IMR-90 (cell line): ENCODE measurements around the gene SCFD2. TPM values are rescaled to one million over a fixed set of nuclear protein-coding genes. Genes with fewer than 3 reads are reported as not detected.

ENCODE experiments used
- ATAC-seq: fragments of 200-7000 bp; cut with Tn5 transposase; 2 replicates; pipeline ENCODE4 v1.9.1; 2020; ENCODE audit warnings: low read depth, mild to moderate bottlenecking, moderate library complexity
- BruUV-seq: library from RNA; stranded (reverse); fragments of 400-500 nt; replicated peaks from 2 replicates; lab custom pipeline; 2021; lab: Mats Ljungman, UMichigan
- CTCF ChIA-PET: fragments of 300-600 bp; formaldehyde crosslinking; extraction: SDS; loops from one replicate; lab custom pipeline; 2021; ENCODE audit warnings: antibody characterized with exemption; lab: Yijun Ruan, JAX
- POLR2A ChIA-PET: fragments of 300-600 bp; sonication (Branson Sonifier 250); formaldehyde crosslinking; loops from one replicate; lab custom pipeline; 2022; ENCODE audit warnings: antibody characterized with exemption; ENCODE audit not compliant: unreplicated experiment; lab: Charles Lee
- DNase-seq: peaks from one replicate; pipeline ENCODE4 v3.0.0; 2013
- H2AFZ ChIP-seq: replicated peaks from 2 replicates; pipeline ENCODE3; 2013; ENCODE audit warnings: low read length, mild to moderate bottlenecking; ENCODE audit not compliant: poor library complexity
- H2AK5ac ChIP-seq: 2 replicates; pipeline ENCODE4 v1.6.1; 2013; ENCODE audit warnings: low read depth, low read length, inconsistent platforms
- H2AK9ac ChIP-seq: replicated peaks from 2 replicates; pipeline ENCODE3; 2013; ENCODE audit warnings: mild to moderate bottlenecking, low read depth, low read length, moderate library complexity; ENCODE audit not compliant: poor library complexity
- H2BK120ac ChIP-seq: 2 replicates; pipeline ENCODE4 v1.6.1; 2013; ENCODE audit warnings: low read depth, low read length, inconsistent platforms
- H2BK15ac ChIP-seq: 3 replicates; pipeline ENCODE4 v1.6.1; 2013; ENCODE audit warnings: low read depth, low read length, inconsistent platforms
- H2BK20ac ChIP-seq: 2 replicates; pipeline ENCODE4 v1.6.1; 2013; ENCODE audit warnings: low read depth, mild to moderate bottlenecking, inconsistent platforms, low read length, moderate library complexity
- H2BK5ac ChIP-seq: 2 replicates; pipeline ENCODE4 v1.6.1; 2013; ENCODE audit warnings: mild to moderate bottlenecking, low read depth, low read length, inconsistent platforms; ENCODE audit not compliant: poor library complexity, severe bottlenecking
- H3K14ac ChIP-seq: replicated peaks from 2 replicates; pipeline ENCODE4 v1.6.1; 2013; ENCODE audit warnings: low read depth, low read length, inconsistent platforms
- H3K18ac ChIP-seq: 2 replicates; pipeline ENCODE4 v1.6.1; 2013; ENCODE audit warnings: low read depth, low read length, control low read depth
- H3K23ac ChIP-seq: 2 replicates; pipeline ENCODE4 v1.6.1; 2013; ENCODE audit warnings: low read depth, low read length, inconsistent platforms
- H3K27ac ChIP-seq: 2 replicates; pipeline ENCODE4 v1.5.1; 2013; ENCODE audit warnings: mild to moderate bottlenecking, control low read depth, low read length; ENCODE audit not compliant: insufficient read depth
- H3K27me3 ChIP-seq: 2 replicates; pipeline ENCODE4 v1.6.1; 2013; ENCODE audit warnings: low read length; ENCODE audit not compliant: control insufficient read depth, insufficient read depth
- H3K36me3 ChIP-seq: 2 replicates; pipeline ENCODE4 v1.6.1; 2013; ENCODE audit warnings: low read length, mixed read lengths; ENCODE audit not compliant: control insufficient read depth, insufficient read depth
- H3K4ac ChIP-seq: 2 replicates; pipeline ENCODE4 v1.6.1; 2013; ENCODE audit warnings: low read depth, low read length, inconsistent platforms
- H3K4me1 ChIP-seq: 2 replicates; pipeline ENCODE4 v1.6.1; 2013; ENCODE audit warnings: low read length, mixed read lengths; ENCODE audit not compliant: control insufficient read depth, insufficient read depth
- H3K4me2 ChIP-seq: 2 replicates; pipeline ENCODE4 v1.6.1; 2013; ENCODE audit warnings: low read depth, mild to moderate bottlenecking, control low read depth, low read length, moderate library complexity
- H3K4me3 ChIP-seq: 2 replicates; pipeline ENCODE4 v1.5.1; 2013; ENCODE audit warnings: low read depth, mild to moderate bottlenecking, control low read depth, low read length, moderate library complexity; ENCODE audit not compliant: insufficient read depth
- H3K56ac ChIP-seq: 2 replicates; pipeline ENCODE4 v1.6.1; 2013; ENCODE audit warnings: low read length, inconsistent platforms; ENCODE audit not compliant: insufficient read depth; ENCODE audit errors: extremely low read depth
- H3K79me1 ChIP-seq, 2 experiments: 2 replicates each; pipeline ENCODE4 v1.6.1; 2013; ENCODE audit warnings: low read length in 2 of 2, inconsistent platforms in 1 of 2, low read depth in 1 of 2
- H3K9ac ChIP-seq: 2 replicates; pipeline ENCODE4 v1.6.1; 2013; ENCODE audit warnings: low read depth, low read length, control low read depth
- H3K9me1 ChIP-seq: 2 replicates; pipeline ENCODE4 v1.6.1; 2013; ENCODE audit warnings: low read length, inconsistent platforms; ENCODE audit not compliant: insufficient read depth
- H3K9me3 ChIP-seq: 2 replicates; pipeline ENCODE4 v1.6.1; 2013; ENCODE audit warnings: low read length; ENCODE audit not compliant: control insufficient read depth, insufficient read depth
- H4K20me1 ChIP-seq: 2 replicates; pipeline ENCODE4 v1.6.1; 2013; ENCODE audit warnings: low read length, inconsistent platforms; ENCODE audit not compliant: insufficient read depth
- H4K5ac ChIP-seq: 2 replicates; pipeline ENCODE4 v1.6.1; 2013; ENCODE audit warnings: mild to moderate bottlenecking, low read depth, low read length, control low read depth
- H4K8ac ChIP-seq, 2 experiments: 2 replicates each; pipeline ENCODE4 v1.6.1; 2013; ENCODE audit warnings: low read depth in 2 of 2, low read length in 2 of 2, control low read depth in 1 of 2, inconsistent platforms in 1 of 2
- H4K91ac ChIP-seq: 2 replicates; pipeline ENCODE4 v1.6.1; 2013; ENCODE audit warnings: low read depth, low read length, inconsistent platforms; ENCODE audit not compliant: insufficient read depth
- BHLHE40 ChIP-seq: fragments of 150-350 bp; IDR thresholded peaks from 2 replicates; pipeline ENCODE4 v1.6.1; 2016; ENCODE audit warnings: mild to moderate bottlenecking, low read depth, low read length
- CHD1 ChIP-seq: IDR thresholded peaks from 2 replicates; pipeline ENCODE4 v1.6.1; 2012; ENCODE audit warnings: low read depth, low read length, improper control_type of control experiment
- FOS ChIP-seq: fragments of 150-350 bp; IDR thresholded peaks from 2 replicates; pipeline ENCODE4 v1.6.1; 2016; ENCODE audit warnings: low read depth, low read length
- MAFK ChIP-seq: IDR thresholded peaks from 2 replicates; pipeline ENCODE4 v1.6.1; 2012; ENCODE audit warnings: low read depth, low read length, improper control_type of control experiment
- MAZ ChIP-seq: IDR thresholded peaks from 2 replicates; pipeline ENCODE4 v1.6.1; 2012; ENCODE audit warnings: low read depth, mild to moderate bottlenecking, low read length, improper control_type of control experiment, moderate library complexity, borderline replicate concordance
- MXI1 ChIP-seq: IDR thresholded peaks from 2 replicates; pipeline ENCODE4 v1.6.1; 2012; ENCODE audit warnings: low read depth, mild to moderate bottlenecking, low read length, moderate library complexity, borderline replicate concordance
- NFE2L2 ChIP-seq: fragments of 150-350 bp; IDR thresholded peaks from 2 replicates; pipeline ENCODE4 v1.6.1; 2016; ENCODE audit warnings: low read depth, mild to moderate bottlenecking, low read length
- POLR2A ChIP-seq: IDR thresholded peaks from 2 replicates; pipeline ENCODE4 v1.6.1; 2012; ENCODE audit warnings: mild to moderate bottlenecking, low read depth, low read length
- RAD21 ChIP-seq: IDR thresholded peaks from 2 replicates; pipeline ENCODE4 v1.6.1; 2012; ENCODE audit warnings: low read length, improper control_type of control experiment
- RCOR1 ChIP-seq: IDR thresholded peaks from 2 replicates; pipeline ENCODE4 v1.6.1; 2012; ENCODE audit warnings: mild to moderate bottlenecking, low read length, improper control_type of control experiment; ENCODE audit not compliant: insufficient replicate concordance
- RFX5 ChIP-seq: IDR thresholded peaks from 2 replicates; pipeline ENCODE4 v1.8.0; 2012; ENCODE audit warnings: low read depth, mild to moderate bottlenecking, low read length, moderate library complexity
- SMC3 ChIP-seq: fragments of 150-350 bp; IDR thresholded peaks from 2 replicates; pipeline ENCODE4 v1.6.1; 2016; ENCODE audit warnings: low read depth, mild to moderate bottlenecking, antibody characterized with exemption, low read length, moderate library complexity
- WGBS, 2 experiments: methylation state at CpG; one replicate each; pipeline versions ENCODE4 v1.1.5 to v1.1.7; 2013; ENCODE audit warnings: missing lambda C conversion rate in 2 of 2; ENCODE audit not compliant: insufficient read length in 1 of 2; ENCODE audit errors: extremely low coverage in 2 of 2; 5-methylcytosine and 5-hydroxymethylcytosine counted together
- dilution Hi-C: fragments of 300-500 bp; cut with HindIII; formaldehyde crosslinking; loops from one replicate; pipeline ENCODE4 v1.14.3; 2018; ENCODE audit warnings: low sequenced_read_pairs; ENCODE audit not compliant: unreplicated experiment
- in situ Hi-C: fragments of 300-500 bp; cut with MboI; formaldehyde crosslinking; loops from 3 replicates; pipeline ENCODE4 v1.14.3; 2019; ENCODE audit warnings: low sequenced_read_pairs, inconsistent platforms, mixed read lengths
- intact Hi-C: fragments of 100-400 bp; cut with micrococcal nuclease; formaldehyde crosslinking; loops from 2 replicates; pipeline ENCODE4 v1.10.0; 2022
- polyA plus RNA-seq, 3 experiments: library from polyadenylated mRNA; depleted of rRNA; stranded (reverse); fragments of >200 nt; gene quantifications; 2 replicates each; pipeline ENCODE4 v1.2.3, GENCODE V29; 2012; ENCODE audit warnings: low replicate concordance in 1 of 3
- total RNA-seq: library from RNA; depleted of rRNA; stranded (reverse); fragments of >200 nt; gene quantifications from 2 replicates; pipeline ENCODE4 v1.2.3, GENCODE V29; 2012
- TF ChIP-seq, protein P1 (sequence below): fragments of 150-350 bp; IDR thresholded peaks from 2 replicates; pipeline ENCODE4 v1.6.1; 2017; ENCODE audit warnings: mild to moderate bottlenecking, antibody characterized with exemption, low read length, low read depth
- TF ChIP-seq, protein P2 (sequence below): conservative IDR thresholded peaks from 2 replicates; pipeline ENCODE4 v1.5.1; 2012; ENCODE audit warnings: mild to moderate bottlenecking, low read depth, low read length, improper control_type of control experiment
- TF ChIP-seq, protein P3 (sequence below): fragments of 150-350 bp; IDR thresholded peaks from 2 replicates; pipeline ENCODE4 v1.6.1; 2016; ENCODE audit warnings: low read depth, mild to moderate bottlenecking, low read length, moderate library complexity, borderline replicate concordance

The SCFD2 gene
- total and polyA plus RNA-seq, 2 of the 4 experiments (the other 2 are of a cell fraction), result 18.9 to 62.4 TPM

DNA sequence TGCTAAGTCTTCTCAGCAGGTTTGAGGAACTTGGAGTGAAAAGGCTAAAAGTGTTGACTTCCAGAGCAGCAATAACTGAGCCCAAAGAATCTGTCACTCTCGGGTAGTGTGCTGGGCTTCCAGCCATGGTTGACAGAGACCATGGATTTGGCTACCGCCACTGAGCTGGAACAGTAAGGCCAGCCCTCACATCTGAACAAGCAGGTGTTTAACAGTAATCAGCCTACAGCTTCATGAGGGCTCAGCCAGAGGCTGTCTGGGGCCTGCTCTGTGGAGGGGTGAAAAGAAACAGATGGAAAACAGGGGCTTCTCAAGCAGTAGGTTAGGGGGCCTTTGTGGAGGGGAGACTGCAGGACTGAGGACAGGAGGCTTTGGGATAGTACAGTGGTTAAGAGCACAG, 488.8 kb downstream of the SCFD2 start:
- dilution Hi-C loops, result no loop called here
- no peak overlapping the region for H3K4me3 ChIP-seq

More for the DNA sequence above, 488.8 kb downstream of the SCFD2 start:
- Histone ChIP-seq H2BK5ac (no peak overlapping the region), H4K91ac (no peak overlapping the region), H3K36me3 (no peaks in the 10 kb centered on the region), H3K23ac (no peak overlapping the region), H4K5ac (no peak overlapping the region), H2BK15ac (no peak overlapping the region), H2BK120ac (no peak overlapping the region), H3K27ac (no peak overlapping the region), H3K9ac (no peak overlapping the region), H2AFZ (no peak overlapping the region), H2AK5ac (no peak overlapping the region), H4K8ac (no peak overlapping the region), H2BK20ac (no peak overlapping the region), H3K4me2 (no peak overlapping the region), H3K56ac (no peak overlapping the region), H3K9me3 (no peaks in the 10 kb centered on the region), H3K18ac (no peak overlapping the region), H3K79me1 (no peaks in the 10 kb centered on the region), H2AK9ac (no peak overlapping the region), H3K27me3 (no peaks in the 10 kb centered on the region), H3K9me1 (no peaks in the 10 kb centered on the region; the same call in 1 of the 2 replicates), H3K4ac (no peak overlapping the region), H4K20me1 (no peaks in the 10 kb centered on the region), H3K14ac (no peak overlapping the region), H3K4me1 (no peaks in the 10 kb centered on the region)
- ChIA-PET CTCF (no interaction called here), POLR2A (no interaction called here)
- ATAC-seq, result no peak
- no TSS peak for BruUV-seq
- intact Hi-C loops (no loop called here), in situ Hi-C loops (no loop called here)
- DNase-seq, result no peak
- WGBS, 2 experiments, result 66% methylated on average over 2 of the region's 2 CpGs; no CpG with 5 or more reads in 1 of the 2 experiments
- no peak for TF ChIP-seq FOS
- no peak for TF ChIP-seq RAD21
- no peak for TF ChIP-seq SMC3
- TF ChIP-seq MXI1, result no peak
- TF ChIP-seq RCOR1, result no peak
- TF ChIP-seq, protein P1, sequence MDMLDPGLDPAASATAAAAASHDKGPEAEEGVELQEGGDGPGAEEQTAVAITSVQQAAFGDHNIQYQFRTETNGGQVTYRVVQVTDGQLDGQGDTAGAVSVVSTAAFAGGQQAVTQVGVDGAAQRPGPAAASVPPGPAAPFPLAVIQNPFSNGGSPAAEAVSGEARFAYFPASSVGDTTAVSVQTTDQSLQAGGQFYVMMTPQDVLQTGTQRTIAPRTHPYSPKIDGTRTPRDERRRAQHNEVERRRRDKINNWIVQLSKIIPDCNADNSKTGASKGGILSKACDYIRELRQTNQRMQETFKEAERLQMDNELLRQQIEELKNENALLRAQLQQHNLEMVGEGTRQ, result no peak
- TF ChIP-seq MAFK, result no peak
- no peak for TF ChIP-seq POLR2A
- TF ChIP-seq, protein P2, sequence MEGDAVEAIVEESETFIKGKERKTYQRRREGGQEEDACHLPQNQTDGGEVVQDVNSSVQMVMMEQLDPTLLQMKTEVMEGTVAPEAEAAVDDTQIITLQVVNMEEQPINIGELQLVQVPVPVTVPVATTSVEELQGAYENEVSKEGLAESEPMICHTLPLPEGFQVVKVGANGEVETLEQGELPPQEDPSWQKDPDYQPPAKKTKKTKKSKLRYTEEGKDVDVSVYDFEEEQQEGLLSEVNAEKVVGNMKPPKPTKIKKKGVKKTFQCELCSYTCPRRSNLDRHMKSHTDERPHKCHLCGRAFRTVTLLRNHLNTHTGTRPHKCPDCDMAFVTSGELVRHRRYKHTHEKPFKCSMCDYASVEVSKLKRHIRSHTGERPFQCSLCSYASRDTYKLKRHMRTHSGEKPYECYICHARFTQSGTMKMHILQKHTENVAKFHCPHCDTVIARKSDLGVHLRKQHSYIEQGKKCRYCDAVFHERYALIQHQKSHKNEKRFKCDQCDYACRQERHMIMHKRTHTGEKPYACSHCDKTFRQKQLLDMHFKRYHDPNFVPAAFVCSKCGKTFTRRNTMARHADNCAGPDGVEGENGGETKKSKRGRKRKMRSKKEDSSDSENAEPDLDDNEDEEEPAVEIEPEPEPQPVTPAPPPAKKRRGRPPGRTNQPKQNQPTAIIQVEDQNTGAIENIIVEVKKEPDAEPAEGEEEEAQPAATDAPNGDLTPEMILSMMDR, result no peak
- no peak for TF ChIP-seq NFE2L2
- no peak for TF ChIP-seq RFX5
- no peak for TF ChIP-seq MAZ
- TF ChIP-seq BHLHE40, result no peak
- no peak for TF ChIP-seq CHD1
- TF ChIP-seq, protein P3, sequence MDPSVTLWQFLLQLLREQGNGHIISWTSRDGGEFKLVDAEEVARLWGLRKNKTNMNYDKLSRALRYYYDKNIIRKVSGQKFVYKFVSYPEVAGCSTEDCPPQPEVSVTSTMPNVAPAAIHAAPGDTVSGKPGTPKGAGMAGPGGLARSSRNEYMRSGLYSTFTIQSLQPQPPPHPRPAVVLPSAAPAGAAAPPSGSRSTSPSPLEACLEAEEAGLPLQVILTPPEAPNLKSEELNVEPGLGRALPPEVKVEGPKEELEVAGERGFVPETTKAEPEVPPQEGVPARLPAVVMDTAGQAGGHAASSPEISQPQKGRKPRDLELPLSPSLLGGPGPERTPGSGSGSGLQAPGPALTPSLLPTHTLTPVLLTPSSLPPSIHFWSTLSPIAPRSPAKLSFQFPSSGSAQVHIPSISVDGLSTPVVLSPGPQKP, result no peak
